K562 (cell line): ENCODE data around the gene INTS6L. TPM values are rescaled to one million over a fixed set of nuclear protein-coding genes. Genes with fewer than 3 reads are reported as not detected.
A peak's percentile ranks its signal among the peaks of the same experiment; 100 is the strongest.

ENCODE experiments used
- BRF1 ChIP-seq: IDR thresholded peaks from 3 replicates; pipeline ENCODE4 v1.6.1; 2011; ENCODE audit warnings: borderline replicate concordance, mild to moderate bottlenecking; ENCODE audit not compliant: insufficient read length; ENCODE audit errors: extremely low read depth
- EWSR1 ChIP-seq: fragments of 450-650 bp; IDR thresholded peaks from 2 replicates; pipeline ENCODE4 v1.6.1; 2018; ENCODE audit warnings: borderline replicate concordance, mild to moderate bottlenecking, low read depth, moderate library complexity; ENCODE audit not compliant: partially characterized antibody
- GTF2E2 ChIP-seq: fragments of 200-800 bp; sonication (Bioruptor generic); IDR thresholded peaks from 2 replicates; pipeline ENCODE4 v1.6.1; 2016; ENCODE audit warnings: missing genetic modification characterization, missing compliant biosample characterization
- IFI16 ChIP-seq: fragments of 250-450 bp; sonication (Bioruptor Pico); IDR thresholded peaks from 2 replicates; pipeline ENCODE4 v2.1.2; 2022; ENCODE audit warnings: mild to moderate bottlenecking, inconsistent platforms
- NR2C1 ChIP-seq, 2 experiments: fragments of 450-650 bp; IDR thresholded peaks; 2 replicates each; pipeline ENCODE4 v1.6.1; 2017; ENCODE audit warnings: mild to moderate bottlenecking in 2 of 2, antibody characterized with exemption in 1 of 2, inconsistent platforms in 1 of 2, missing compliant biosample characterization in 1 of 2, missing genetic modification characterization in 1 of 2
- PTRF ChIP-seq: fragments of 450-650 bp; IDR thresholded peaks from 2 replicates; pipeline ENCODE4 v1.6.1; 2016; ENCODE audit warnings: mild to moderate bottlenecking, missing genetic modification characterization, missing compliant biosample characterization
- THRA ChIP-seq: fragments of 450-650 bp; IDR thresholded peaks from 2 replicates; pipeline ENCODE4 v1.6.1; 2017; ENCODE audit warnings: mild to moderate bottlenecking, moderate library complexity
- XRCC4 ChIP-seq: IDR thresholded peaks from one replicate; pipeline ENCODE4 v1.6.1; 2011; ENCODE audit not compliant: insufficient read depth, insufficient read length; ENCODE audit errors: extremely low read depth
- ZNF592 ChIP-seq: fragments of 450-650 bp; IDR thresholded peaks from 2 replicates; pipeline ENCODE4 v1.6.1; 2017; ENCODE audit warnings: antibody characterized with exemption, mild to moderate bottlenecking
- polyA plus RNA-seq, 8 experiments: library from polyadenylated mRNA; depleted of rRNA in 4 of 8; stranded (reverse) in 5 of 8; unstranded in 3 of 8; fragments of >200 nt; fragmentation: Nextera tagmentation in 2 of 8; fragmentation: Illumina TruSeq in 1 of 8; extraction: Ambion mirVana in 2 of 8; extraction: Trizol in 1 of 8; gene quantifications; 2 replicates each; pipeline versions ENCODE4 v1.2.1 to v1.2.3, GENCODE V29; 2011 to 2014; ENCODE audit warnings: inconsistent platforms in 1 of 8, missing spikeins in 1 of 8
- total RNA-seq, 7 experiments: library from RNA; depleted of rRNA in 6 of 7; stranded (reverse); fragments of >200 nt in 6 of 7; fragmentation: Illumina TruSeq in 2 of 7; extraction: Trizol in 2 of 7; gene quantifications; 2 replicates each; pipeline versions ENCODE4 v1.2.1 to v1.2.3, GENCODE V29; 2011 to 2021; ENCODE audit warnings: low replicate concordance in 1 of 7
- TF ChIP-seq, protein P1 (sequence below): sonication (generic); formaldehyde crosslinking; IDR thresholded peaks from 2 replicates; pipeline ENCODE4 v1.8.1; 2022; ENCODE audit warnings: missing genetic modification reagents
- TF ChIP-seq, protein P2 (sequence below), 2 experiments: fragments of 450-650 bp; IDR thresholded peaks; 2 replicates each; pipeline ENCODE4 v1.6.1; 2018; ENCODE audit warnings: mild to moderate bottlenecking in 2 of 2, low read depth in 1 of 2; ENCODE audit not compliant: partially characterized antibody in 2 of 2
- TF ChIP-seq, protein P3 (sequence below), 3 experiments: fragments of 200-800 bp in 1 of 3; sonication (Bioruptor generic) in 1 of 3; sonication (generic) in 1 of 3; formaldehyde crosslinking in 1 of 3; IDR thresholded peaks; 2 replicates each; pipeline versions ENCODE4 v1.6.1 to v1.8.0; 2016 to 2022; ENCODE audit warnings: mild to moderate bottlenecking in 2 of 3, missing compliant biosample characterization in 2 of 3, missing genetic modification characterization in 2 of 3, missing genetic modification reagents in 1 of 3

Gene INTS6L
- total and polyA plus RNA-seq, 9 of the 15 experiments (the other 6 are each of a cell fraction or from before 2014, with no cell fraction given) = 6.1 to 44.9 (median 21.9) TPM

- TF ChIP-seq THRA (no peak), GTF2E2 (tag) (0 out of 2 replicates have a peak, but pooled peaks have one; percentile 66), BRF1 (no peak), XRCC4 (no peak), PTRF (tag) (no peak), IFI16 (no peak), NR2C1 (IDR thresholded peaks at IDR 0.05) (no peak), NR2C1 (tag; IDR thresholded peaks at IDR 0.05) (no peak), ZNF592 (0 out of 2 replicates have a peak, but pooled peaks have one; percentile 16), EWSR1 (no peak)
- TF ChIP-seq, protein P1, sequence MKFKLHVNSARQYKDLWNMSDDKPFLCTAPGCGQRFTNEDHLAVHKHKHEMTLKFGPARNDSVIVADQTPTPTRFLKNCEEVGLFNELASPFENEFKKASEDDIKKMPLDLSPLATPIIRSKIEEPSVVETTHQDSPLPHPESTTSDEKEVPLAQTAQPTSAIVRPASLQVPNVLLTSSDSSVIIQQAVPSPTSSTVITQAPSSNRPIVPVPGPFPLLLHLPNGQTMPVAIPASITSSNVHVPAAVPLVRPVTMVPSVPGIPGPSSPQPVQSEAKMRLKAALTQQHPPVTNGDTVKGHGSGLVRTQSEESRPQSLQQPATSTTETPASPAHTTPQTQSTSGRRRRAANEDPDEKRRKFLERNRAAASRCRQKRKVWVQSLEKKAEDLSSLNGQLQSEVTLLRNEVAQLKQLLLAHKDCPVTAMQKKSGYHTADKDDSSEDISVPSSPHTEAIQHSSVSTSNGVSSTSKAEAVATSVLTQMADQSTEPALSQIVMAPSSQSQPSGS (CRISPR knock-in tag) = no peak
- TF ChIP-seq, protein P2, sequence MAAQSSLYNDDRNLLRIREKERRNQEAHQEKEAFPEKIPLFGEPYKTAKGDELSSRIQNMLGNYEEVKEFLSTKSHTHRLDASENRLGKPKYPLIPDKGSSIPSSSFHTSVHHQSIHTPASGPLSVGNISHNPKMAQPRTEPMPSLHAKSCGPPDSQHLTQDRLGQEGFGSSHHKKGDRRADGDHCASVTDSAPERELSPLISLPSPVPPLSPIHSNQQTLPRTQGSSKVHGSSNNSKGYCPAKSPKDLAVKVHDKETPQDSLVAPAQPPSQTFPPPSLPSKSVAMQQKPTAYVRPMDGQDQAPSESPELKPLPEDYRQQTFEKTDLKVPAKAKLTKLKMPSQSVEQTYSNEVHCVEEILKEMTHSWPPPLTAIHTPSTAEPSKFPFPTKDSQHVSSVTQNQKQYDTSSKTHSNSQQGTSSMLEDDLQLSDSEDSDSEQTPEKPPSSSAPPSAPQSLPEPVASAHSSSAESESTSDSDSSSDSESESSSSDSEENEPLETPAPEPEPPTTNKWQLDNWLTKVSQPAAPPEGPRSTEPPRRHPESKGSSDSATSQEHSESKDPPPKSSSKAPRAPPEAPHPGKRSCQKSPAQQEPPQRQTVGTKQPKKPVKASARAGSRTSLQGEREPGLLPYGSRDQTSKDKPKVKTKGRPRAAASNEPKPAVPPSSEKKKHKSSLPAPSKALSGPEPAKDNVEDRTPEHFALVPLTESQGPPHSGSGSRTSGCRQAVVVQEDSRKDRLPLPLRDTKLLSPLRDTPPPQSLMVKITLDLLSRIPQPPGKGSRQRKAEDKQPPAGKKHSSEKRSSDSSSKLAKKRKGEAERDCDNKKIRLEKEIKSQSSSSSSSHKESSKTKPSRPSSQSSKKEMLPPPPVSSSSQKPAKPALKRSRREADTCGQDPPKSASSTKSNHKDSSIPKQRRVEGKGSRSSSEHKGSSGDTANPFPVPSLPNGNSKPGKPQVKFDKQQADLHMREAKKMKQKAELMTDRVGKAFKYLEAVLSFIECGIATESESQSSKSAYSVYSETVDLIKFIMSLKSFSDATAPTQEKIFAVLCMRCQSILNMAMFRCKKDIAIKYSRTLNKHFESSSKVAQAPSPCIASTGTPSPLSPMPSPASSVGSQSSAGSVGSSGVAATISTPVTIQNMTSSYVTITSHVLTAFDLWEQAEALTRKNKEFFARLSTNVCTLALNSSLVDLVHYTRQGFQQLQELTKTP (IDR thresholded peaks at IDR 0.05; ENCODE audit: low read depth in 1 of 2, partially characterized antibody in 2 of 2) = no peak
- TF ChIP-seq, protein P3, sequence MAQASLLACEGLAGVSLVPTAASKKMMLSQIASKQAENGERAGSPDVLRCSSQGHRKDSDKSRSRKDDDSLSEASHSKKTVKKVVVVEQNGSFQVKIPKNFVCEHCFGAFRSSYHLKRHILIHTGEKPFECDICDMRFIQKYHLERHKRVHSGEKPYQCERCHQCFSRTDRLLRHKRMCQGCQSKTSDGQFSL (CRISPR knock-in tag; IDR thresholded peaks at IDR 0.05) = no peak
- TF ChIP-seq, protein P3 (tag; IDR thresholded peaks at IDR 0.05) = no peak
Measured at GRCh38 chrX:135520553-135521404, at the start of gene INTS6L (continued).
